ENCODE measurements around the gene MRPL51. TPM values are rescaled to one million over a fixed set of nuclear protein-coding genes. Genes with fewer than 3 reads are reported as not detected.
A peak's percentile ranks its signal among the peaks of the same experiment; 100 is the strongest.

MRPL51 gene
- polyA plus RNA-seq (2013, experiment 1 of 2; ENCODE audit: insufficient read length): 195 TPM
- polyA plus RNA-seq (2013, experiment 2 of 2; ENCODE audit: insufficient read length): 168 TPM

DNA sequence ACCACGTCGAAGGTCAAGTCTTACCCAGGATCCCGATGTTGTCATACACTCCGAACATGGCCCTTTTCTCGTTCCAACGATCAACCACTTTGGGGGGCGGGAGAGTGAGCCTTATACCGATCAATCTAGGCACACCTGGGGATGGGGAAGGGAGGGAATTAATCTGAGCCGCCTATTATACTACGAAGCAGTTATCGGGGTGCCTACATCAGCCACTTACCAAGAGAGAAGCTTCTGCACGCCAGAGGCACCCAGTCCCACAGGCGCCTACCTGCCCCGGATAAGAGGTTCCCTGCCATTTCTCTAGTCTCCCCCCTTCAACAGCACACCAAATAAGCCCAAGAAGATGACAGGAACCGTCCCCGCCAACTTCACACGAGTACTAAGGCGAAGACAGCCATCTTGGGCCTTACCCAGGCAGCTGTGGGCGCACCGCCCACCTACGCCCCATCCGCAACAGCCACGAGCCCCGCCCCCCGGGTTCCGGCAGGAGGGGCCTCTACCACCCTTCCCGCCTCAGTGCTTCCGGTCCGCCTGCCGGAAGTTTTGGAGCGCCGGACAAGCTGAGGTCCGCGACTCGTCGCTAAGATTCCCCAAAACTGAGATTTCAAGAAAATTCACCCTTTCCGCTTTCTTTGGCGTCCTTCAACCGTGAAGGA lies at the start of gene MRPL51:
Gene MRPL51, minus strand, starts transcription at position 425 of the 659 bp plus-strand sequence. Its CDS starts 126 bp downstream, at position 299.
- DNase-seq: peak; percentile 95

DNA sequence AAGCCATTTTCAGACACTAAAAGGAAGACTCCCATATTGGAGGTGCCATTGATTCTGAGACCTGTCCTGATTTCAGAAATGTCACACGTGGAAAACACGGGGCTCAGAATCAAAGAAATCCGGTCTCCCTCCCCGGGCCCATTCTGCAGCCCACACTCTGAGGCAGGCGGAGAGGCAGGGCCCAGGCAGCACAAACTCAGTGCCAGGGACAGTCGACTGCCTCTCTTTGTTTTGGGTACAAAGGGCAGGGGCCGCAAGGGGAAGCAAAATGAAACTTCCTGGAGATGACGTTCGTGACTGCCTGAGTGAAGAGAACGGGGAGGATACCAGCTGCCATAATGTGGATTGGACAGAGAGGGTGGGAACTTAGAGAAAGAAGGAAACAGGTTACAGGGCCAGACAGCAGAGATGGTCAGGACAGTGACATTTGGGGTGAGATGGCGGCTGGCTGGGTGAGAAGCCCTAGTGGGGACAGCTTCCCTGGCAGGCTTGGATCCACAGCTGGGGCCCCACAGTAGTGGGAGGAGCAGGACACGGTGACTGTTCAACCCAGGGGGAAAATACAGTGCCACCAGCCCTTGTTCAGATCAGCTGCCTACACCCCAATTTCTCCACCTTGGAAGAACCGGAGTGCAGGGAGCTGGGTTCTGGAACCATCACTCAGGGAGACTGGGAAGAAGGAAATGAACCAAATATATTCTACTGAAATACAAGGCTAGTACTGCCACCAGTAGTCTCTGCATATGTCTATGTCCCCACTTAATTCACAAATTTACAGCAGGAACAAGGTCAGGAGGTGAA lies 49.3 kb upstream of the MRPL51 start:
- no peak for DNase-seq

- DNase-seq: no peak
Observed at GRCh38 chr12:6541371-6542165, 48.5 kb upstream of the MRPL51 start.

DNA sequence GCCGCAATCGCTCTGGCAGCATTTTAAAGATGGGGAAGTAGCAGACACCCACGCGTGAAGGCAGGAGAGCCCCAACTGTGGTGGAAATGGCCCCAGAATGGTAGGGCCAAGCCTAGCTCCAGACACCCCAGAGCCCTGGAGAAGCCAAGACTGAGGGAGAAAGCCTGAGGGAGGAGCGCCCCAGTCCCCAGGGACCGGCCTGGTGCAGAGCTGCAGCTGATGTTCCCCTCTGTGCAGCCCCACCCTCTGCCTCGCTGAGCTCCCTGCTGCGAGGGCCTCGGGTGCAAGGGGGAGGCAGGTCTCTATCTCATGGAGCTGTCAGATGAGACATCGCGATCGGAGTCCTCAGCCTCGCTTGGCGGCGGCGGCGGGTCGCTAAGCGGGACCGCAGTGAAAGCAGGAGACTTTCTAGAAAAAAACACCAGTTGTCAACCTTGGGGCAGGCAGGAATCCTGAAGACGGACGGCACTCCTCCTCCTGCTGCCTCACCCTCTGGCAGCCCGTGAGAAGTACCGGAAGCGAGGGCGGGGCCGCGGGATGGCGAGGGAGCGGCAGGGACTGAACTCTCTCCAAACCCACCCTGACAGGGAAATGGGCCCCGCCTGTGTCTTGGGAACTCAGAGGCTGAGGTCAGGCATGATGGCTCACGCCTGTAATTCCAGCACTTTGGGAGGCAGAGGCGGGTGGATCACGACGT lies 47.3 kb upstream of the MRPL51 start:
- DNase-seq: peak; percentile 96

DNA sequence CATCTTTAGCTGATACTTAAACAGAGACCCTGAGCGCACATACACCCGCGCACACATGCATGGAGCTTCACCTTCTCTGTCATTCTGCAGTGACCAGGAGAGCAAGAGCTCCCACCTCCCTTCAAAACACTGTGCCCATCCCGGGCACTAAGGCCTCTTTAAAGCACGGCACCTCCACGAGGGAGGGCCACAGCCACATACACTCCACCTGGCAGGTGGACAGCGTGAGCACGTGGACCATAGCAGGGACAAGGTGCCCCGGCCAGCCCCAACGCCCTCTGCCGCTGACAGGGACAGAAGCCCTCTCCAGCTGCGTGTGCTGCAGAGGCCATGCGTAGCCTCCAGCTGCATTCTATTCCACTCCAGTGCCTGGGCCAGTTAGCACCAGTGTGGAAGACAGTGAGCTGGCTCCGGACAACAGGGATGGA lies 46.7 kb upstream of the MRPL51 start:
- DNase-seq: no peak

- DNase-seq: peak; percentile 42
Observed at GRCh38 chr12:6539314-6539682, 46.2 kb upstream of the MRPL51 start.

DNA sequence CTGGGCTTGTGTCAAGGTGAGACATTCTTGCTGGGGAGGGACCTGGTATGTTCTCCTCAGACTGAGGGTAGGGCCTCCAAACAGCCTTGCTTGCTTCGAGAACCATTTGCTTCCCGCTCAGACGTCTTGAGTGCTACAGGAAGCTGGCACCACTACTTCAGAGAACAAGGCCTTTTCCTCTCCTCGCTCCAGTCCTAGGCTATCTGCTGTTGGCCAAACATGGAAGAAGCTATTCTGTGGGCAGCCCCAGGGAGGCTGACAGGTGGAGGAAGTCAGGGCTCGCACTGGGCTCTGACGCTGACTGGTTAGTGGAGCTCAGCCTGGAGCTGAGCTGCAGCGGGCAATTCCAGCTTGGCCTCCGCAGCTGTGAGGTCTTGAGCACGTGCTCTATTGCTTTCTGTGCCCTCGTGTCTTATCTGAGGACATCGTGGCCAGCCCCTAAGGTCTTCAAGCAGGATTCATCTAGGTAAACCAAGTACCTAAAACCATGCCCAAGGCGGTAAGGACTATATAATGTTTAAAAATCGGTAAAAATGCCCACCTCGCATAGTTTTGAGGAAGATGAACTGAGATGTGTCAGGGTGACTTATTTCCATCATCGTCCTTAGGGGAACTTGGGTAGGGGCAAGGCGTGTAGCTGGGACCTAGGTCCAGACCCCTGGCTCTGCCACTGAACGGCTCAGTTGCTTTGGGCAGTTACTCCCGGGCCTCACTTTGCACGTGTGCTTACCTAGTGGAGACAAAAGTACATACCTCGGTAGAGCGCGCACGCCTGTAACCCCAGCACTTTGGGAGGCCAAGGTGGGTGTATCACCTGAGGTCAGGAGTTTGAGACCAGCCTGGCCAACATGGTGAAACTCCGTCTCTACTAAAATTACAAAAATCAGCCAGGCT lies 45.6 kb upstream of the MRPL51 start:
- peak; percentile 49 for DNase-seq

- DNase-seq: peak; percentile 81
Observed at GRCh38 chr12:6537580-6538419, 44.7 kb upstream of the MRPL51 start.

DNA sequence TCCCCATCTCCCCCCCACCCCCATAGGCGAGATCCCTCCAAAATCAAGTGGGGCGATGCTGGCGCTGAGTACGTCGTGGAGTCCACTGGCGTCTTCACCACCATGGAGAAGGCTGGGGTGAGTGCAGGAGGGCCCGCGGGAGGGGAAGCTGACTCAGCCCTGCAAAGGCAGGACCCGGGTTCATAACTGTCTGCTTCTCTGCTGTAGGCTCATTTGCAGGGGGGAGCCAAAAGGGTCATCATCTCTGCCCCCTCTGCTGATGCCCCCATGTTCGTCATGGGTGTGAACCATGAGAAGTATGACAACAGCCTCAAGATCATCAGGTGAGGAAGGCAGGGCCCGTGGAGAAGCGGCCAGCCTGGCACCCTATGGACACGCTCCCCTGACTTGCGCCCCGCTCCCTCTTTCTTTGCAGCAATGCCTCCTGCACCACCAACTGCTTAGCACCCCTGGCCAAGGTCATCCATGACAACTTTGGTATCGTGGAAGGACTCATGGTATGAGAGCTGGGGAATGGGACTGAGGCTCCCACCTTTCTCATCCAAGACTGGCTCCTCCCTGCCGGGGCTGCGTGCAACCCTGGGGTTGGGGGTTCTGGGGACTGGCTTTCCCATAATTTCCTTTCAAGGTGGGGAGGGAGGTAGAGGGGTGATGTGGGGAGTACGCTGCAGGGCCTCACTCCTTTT lies 44.0 kb upstream of the MRPL51 start:
- no peak for DNase-seq

- no peak for DNase-seq
Observed at GRCh38 chr12:6535960-6536847, 43.1 kb upstream of the MRPL51 start.

DNA sequence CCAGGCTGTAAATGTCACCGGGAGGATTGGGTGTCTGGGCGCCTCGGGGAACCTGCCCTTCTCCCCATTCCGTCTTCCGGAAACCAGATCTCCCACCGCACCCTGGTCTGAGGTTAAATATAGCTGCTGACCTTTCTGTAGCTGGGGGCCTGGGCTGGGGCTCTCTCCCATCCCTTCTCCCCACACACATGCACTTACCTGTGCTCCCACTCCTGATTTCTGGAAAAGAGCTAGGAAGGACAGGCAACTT lies 42.6 kb upstream of the MRPL51 start:
- DNase-seq: no peak

GRCh38 chr12:6534945-6535696 lies 42.1 kb upstream of the MRPL51 start:
- DNase-seq: peak; percentile 70

DNA sequence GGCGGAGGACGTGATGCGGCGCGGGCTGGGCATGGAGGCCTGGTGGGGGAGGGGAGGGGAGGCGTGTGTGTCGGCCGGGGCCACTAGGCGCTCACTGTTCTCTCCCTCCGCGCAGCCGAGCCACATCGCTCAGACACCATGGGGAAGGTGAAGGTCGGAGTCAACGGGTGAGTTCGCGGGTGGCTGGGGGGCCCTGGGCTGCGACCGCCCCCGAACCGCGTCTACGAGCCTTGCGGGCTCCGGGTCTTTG lies 41.6 kb upstream of the MRPL51 start:
- DNase-seq: no peak

DNA sequence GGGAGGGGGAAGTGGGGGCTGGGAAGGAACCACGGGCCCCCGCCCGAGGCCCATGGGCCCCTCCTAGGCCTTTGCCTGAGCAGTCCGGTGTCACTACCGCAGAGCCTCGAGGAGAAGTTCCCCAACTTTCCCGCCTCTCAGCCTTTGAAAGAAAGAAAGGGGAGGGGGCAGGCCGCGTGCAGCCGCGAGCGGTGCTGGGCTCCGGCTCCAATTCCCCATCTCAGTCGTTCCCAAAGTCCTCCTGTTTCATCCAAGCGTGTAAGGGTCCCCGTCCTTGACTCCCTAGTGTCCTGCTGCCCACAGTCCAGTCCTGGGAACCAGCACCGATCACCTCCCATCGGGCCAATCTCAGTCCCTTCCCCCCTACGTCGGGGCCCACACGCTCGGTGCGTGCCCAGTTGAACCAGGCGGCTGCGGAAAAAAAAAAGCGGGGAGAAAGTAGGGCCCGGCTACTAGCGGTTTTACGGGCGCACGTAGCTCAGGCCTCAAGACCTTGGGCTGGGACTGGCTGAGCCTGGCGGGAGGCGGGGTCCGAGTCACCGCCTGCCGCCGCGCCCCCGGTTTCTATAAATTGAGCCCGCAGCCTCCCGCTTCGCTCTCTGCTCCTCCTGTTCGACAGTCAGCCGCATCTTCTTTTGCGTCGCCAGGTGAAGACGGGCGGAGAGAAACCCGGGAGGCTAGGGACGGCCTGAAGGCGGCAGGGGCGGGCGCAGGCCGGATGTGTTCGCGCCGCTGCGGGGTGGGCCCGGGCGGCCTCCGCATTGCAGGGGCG lies 41.0 kb upstream of the MRPL51 start, which contains the start of gene GAPDH:
Gene GAPDH, plus strand, starts transcription at position 595 of the 772 bp plus-strand sequence. CDS start 316 bp downstream, outside the sequence.
- peak; percentile 99 for DNase-seq

DNA sequence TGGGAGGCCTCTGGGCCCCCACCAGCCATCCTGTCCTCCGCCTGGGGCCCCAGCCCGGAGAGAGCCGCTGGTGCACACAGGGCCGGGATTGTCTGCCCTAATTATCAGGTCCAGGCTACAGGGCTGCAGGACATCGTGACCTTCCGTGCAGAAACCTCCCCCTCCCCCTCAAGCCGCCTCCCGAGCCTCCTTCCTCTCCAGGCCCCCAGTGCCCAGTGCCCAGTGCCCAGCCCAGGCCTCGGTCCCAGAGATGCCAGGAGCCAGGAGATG lies 40.5 kb upstream of the MRPL51 start:
- no peak for DNase-seq

DNA sequence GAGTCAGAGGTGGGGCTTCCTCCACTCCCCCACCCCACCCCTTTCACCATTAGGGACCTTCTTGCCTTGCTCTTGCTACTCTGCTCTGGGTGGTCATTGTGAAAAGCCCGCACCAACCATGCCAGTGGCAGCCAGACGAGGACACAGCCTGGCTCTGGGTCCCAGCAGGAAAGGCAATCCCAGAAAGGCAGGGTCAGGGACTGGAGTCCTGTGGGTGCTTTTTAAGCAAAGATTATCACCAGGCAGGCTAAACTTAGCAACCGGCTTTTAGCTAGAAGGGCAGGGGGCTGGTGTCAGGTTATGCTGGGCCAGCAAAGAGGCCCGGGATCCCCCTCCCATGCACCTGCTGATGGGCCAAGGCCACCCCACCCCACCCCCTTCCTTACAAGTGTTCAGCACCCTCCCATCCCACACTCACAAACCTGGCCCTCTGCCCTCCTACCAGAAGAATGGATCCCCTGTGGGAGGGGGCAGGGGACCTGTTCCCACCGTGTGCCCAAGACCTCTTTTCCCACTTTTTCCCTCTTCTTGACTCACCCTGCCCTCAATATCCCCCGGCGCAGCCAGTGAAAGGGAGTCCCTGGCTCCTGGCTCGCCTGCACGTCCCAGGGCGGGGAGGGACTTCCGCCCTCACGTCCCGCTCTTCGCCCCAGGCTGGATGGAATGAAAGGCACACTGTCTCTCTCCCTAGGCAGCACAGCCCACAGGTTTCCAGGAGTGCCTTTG lies 40.0 kb upstream of the MRPL51 start:
- peak; percentile 90 for DNase-seq

Measured in fibroblast of skin of scalp (primary cell).